WERI-Rb-1 (cell line): Measurements from ENCODE around the gene RSL1D1.

Experiments
- DNase-seq: peaks from one replicate; pipeline ENCODE4 v3.0.0-alpha.2; 2020
- H3K27ac ChIP-seq: fragments of 250-450 bp; sonication (Bioruptor Pico); 2 replicates; pipeline ENCODE4 v1.5.1; 2020; ENCODE audit warnings: mild to moderate bottlenecking, moderate library complexity
- H3K27me3 ChIP-seq: fragments of 250-450 bp; sonication (Bioruptor Pico); 2 replicates; pipeline ENCODE4 v1.5.1; 2021; ENCODE audit warnings: mild to moderate bottlenecking, low read depth, moderate library complexity; ENCODE audit not compliant: insufficient read depth, severe bottlenecking
- H3K36me3 ChIP-seq: fragments of 250-450 bp; sonication (Bioruptor Pico); 2 replicates; pipeline ENCODE4 v1.5.1; 2020; ENCODE audit warnings: mild to moderate bottlenecking, moderate library complexity
- H3K4me3 ChIP-seq: 2 replicates; pipeline ENCODE4 v1.5.1; 2011; ENCODE audit warnings: low read depth, mild to moderate bottlenecking, control low read depth, low read length
- H3K9me3 ChIP-seq: fragments of 250-450 bp; sonication (Bioruptor Pico); 2 replicates; pipeline ENCODE4 v1.5.1; 2021; ENCODE audit warnings: mild to moderate bottlenecking, moderate library complexity; ENCODE audit not compliant: severe bottlenecking
- CTCF ChIP-seq: IDR thresholded peaks from 2 replicates; pipeline ENCODE4 v1.5.1; 2011; ENCODE audit warnings: low read depth, mild to moderate bottlenecking, control low read depth, inconsistent platforms, low read length

RSL1D1 gene

DNA sequence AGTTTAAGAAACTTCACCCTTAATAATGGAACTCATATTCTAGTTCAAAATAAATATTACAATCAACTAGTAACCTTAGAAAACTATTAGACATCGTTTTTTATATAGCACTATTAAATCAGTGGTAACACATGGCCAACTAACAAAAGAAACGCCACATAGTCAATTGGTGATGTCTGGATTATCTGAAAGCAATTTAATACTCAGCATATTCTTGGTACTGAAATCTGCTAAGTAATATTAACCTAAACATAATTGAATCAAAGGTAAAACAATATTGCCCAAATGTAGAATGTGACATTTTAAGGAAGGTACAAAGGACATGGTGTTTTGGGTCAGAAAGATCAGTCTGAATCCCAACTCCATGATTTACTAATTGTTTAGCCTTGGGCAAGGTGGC, 11.1 kb upstream of the RSL1D1 start:
- H3K36me3 ChIP-seq, result peaks cover 3% of the 10 kb centered on the region; the same call in 1 of the 2 replicates
- no peak overlapping the region for H3K4me3 ChIP-seq
- no peaks in the 10 kb centered on the region for H3K9me3 ChIP-seq
- no peaks in the 10 kb centered on the region for H3K27me3 ChIP-seq
- TF ChIP-seq CTCF, result no peak
- DNase-seq, result no peak
- no peak overlapping the region for H3K27ac ChIP-seq

- DNase-seq, result no peak
- no peaks in the 10 kb centered on the region for H3K9me3 ChIP-seq
- TF ChIP-seq CTCF, result no peak
- no peaks in the 10 kb centered on the region for H3K27me3 ChIP-seq
- H3K36me3 ChIP-seq, result peaks cover 20% of the 10 kb centered on the region
- H3K4me3 ChIP-seq, result no peak overlapping the region
- no peak overlapping the region for H3K27ac ChIP-seq
Observed at GRCh38 chr16:11857161-11857560, 5.8 kb upstream of the RSL1D1 start.

- H3K27me3 ChIP-seq, result no peaks in the 10 kb centered on the region
- H3K36me3 ChIP-seq, result peaks cover 59% of the 10 kb centered on the region
- peak overlapping the region; percentile 91 for H3K4me3 ChIP-seq
- DNase-seq, result no peak
- no peak for TF ChIP-seq CTCF
- peak overlapping the region; percentile 93 for H3K27ac ChIP-seq
- no peaks in the 10 kb centered on the region for H3K9me3 ChIP-seq
Observed at GRCh38 chr16:11852092-11852809, 909 bp upstream of the RSL1D1 start.

DNA sequence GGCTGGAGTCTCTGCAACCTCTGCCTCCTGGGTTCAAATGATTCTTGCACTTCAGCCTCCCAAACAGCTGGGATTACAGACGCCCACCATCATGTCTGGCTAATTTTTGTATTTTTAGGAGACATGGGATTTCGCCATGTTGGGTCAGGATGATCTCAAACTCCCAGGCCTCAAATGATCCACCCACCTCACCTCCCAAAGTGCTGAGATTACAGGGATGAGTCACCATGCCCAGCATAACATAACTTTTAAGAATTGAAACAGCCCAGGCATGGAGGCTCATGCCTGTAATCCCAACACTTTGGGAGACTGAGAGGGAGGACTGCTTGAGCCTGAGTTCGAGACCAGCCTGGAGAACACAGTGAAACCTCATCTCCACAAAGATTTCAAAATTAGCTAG, 2.5 kb downstream of the RSL1D1 start:
- Histone ChIP-seq H3K9me3 (no peaks in the 10 kb centered on the region), H3K4me3 (no peak overlapping the region), H3K36me3 (peaks cover 76% of the 10 kb centered on the region), H3K27ac (no peak overlapping the region), H3K27me3 (no peaks in the 10 kb centered on the region)
- no peak for DNase-seq
- no peak for TF ChIP-seq CTCF

DNA sequence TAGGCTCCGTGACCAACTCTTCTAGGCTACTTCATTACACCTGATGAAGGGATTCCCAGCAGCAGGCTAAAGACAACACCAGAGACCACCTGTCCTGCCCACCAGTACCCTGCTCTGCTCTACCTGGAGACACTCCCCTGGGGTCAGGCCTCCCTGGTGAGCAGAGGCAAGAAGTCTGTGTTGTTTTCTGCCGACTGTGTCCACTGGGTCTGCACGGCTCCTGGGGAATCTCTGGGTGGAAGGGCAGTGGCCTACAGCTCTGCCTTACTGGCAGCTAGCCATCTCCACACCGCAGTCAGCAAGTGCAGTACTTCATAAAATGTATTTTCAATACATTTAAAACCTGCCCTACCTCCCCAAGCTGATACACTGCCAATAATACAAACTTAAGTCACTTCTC, 6.8 kb downstream of the RSL1D1 start:
- TF ChIP-seq CTCF, result no peak
- no peak for DNase-seq
- no peak overlapping the region for H3K27ac ChIP-seq
- H3K9me3 ChIP-seq, result no peaks in the 10 kb centered on the region
- no peak overlapping the region for H3K4me3 ChIP-seq
- peaks cover 95% of the 10 kb centered on the region for H3K36me3 ChIP-seq
- no peaks in the 10 kb centered on the region for H3K27me3 ChIP-seq

- no peak overlapping the region for H3K27ac ChIP-seq
- H3K27me3 ChIP-seq, result no peaks in the 10 kb centered on the region
- peaks cover 95% of the 10 kb centered on the region for H3K36me3 ChIP-seq
- H3K4me3 ChIP-seq, result no peak overlapping the region
- no peak for DNase-seq
- TF ChIP-seq CTCF, result no peak
- no peaks in the 10 kb centered on the region for H3K9me3 ChIP-seq
Observed at GRCh38 chr16:11843861-11844260, 7.5 kb downstream of the RSL1D1 start.
